ENCODE results near the gene SLC22A2.

Gene SLC22A2

DNA sequence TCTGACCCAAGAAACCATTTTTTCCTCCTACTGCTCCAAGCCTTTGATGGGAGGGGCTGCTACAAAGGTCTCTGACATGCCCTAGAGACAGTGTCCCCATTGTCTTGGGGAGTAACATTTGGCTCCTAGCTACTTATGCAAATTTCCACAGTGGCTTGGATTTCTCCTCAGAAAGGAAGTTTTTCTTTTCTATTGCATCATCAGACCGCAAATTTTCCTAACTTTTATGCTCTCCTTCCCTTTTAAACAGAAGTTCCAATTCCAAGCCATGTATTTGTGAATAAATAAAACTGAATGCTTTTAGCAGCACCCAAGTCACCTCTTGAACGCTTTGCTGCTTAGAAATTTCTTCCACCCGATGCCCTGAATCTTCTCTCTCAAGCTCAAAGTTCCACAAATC is 51.0 kb downstream of the SLC22A2 start:
- DNase-seq (ENCODE audit: low spot score) = no peak
- no peak for TF ChIP-seq CTCF (IDR thresholded peaks at IDR 0.05)
- no peak overlapping the region for H3K27ac ChIP-seq

DNA sequence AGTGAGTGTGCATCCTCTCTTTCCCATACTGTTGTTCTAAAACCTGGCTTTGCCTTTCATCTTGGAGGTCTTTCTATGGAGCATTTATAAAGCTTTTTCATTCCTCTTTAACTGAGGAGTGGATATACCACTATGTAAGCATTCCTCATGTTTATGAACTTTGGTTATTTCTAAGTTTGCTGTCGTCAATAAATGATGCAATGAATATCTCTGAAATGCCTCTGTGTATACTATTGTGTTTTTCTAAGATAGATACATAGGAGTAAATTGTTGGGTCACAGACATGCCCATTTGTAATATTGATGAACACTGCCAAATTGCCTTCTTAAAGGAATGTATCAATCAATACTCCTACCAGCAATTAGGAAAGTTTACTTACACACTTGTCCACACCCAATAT is 53.9 kb downstream of the SLC22A2 start:
- no peak for TF ChIP-seq CTCF (IDR thresholded peaks at IDR 0.05)
- Histone ChIP-seq H3K4me3 (no peak overlapping the region), H3K27ac (no peak overlapping the region)
- no peak for DNase-seq (ENCODE audit: low spot score)

More for the DNA sequence above, 51.0 kb downstream of the SLC22A2 start:
- H3K4me3 ChIP-seq = no peak overlapping the region

GRCh38 chr6:160203953-160204352 is 54.7 kb downstream of the SLC22A2 start:
- TF ChIP-seq CTCF (IDR thresholded peaks at IDR 0.05) = no peak
- Histone ChIP-seq H3K27ac (no peak overlapping the region), H3K4me3 (no peak overlapping the region)
- no peak for DNase-seq (ENCODE audit: low spot score)

DNA sequence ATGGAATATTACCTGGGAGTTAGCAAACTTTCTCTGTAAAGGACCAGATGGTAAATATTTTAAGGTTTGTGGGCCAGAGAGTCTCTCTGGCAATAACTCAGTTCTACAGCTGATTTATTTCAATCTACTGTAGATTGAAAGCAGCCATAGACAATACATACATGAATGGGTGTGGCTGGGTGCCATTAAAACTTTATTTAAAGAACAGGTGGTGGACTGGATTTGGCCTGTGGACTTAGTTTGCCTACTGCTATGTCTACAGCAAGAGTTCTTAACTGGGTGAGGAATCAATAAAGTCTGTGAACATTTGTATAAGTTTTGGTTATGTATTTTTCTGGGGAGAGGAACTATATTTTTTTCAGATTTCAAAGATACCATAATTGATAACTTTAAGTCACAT is 55.1 kb downstream of the SLC22A2 start:
- Histone ChIP-seq H3K27ac (no peak overlapping the region), H3K4me3 (no peak overlapping the region)
- no peak for TF ChIP-seq CTCF (IDR thresholded peaks at IDR 0.05)
- DNase-seq (ENCODE audit: low spot score) = no peak

DNA sequence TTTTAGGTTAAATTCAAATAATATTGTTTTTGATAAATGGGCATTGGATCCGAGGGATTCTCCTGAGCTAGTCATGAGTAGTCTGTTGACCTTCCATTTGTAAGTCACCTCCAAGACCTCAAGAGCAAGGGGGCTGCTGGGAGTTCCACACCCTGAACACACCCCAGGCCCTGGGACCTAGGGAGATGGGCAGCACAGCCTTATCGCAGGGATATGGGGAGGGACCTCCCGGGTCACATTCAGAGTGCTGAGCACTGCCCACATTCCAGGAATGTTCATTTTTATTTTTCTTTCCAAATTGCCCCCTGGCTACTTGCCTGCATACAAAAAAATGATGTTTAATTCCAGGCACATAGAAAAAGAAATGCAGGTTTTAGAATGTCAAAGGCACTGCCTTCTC is 55.5 kb downstream of the SLC22A2 start:
- no peak for TF ChIP-seq CTCF (IDR thresholded peaks at IDR 0.05)
- DNase-seq (ENCODE audit: low spot score) = no peak
- Histone ChIP-seq H3K4me3 (no peak overlapping the region), H3K27ac (peak overlapping the region in 1 of 2 donors; percentile 34)

DNA sequence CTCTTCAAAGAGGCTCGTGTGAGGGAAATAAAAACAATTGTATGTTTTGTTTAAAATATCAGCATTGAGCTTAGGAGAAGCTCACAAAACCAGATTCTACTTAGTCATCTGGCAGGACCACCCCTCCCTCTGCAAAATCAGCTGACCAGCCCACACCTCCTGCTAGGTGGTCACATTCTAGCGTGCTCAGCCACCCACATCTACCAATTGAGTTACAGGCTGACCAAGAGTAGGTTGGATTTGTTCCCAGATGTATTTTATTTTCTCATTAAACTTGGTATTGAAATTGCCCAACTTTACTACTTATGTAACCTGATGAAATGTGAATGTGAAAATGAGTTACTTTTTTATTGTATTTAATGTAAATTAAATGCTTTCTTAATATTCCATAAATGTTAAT is 56.2 kb downstream of the SLC22A2 start:
- H3K27ac ChIP-seq = peak overlapping the region in 1 of 2 donors; percentile 23
- TF ChIP-seq CTCF (IDR thresholded peaks at IDR 0.05) = no peak
- no peak for DNase-seq (ENCODE audit: low spot score)
- no peak overlapping the region for H3K4me3 ChIP-seq

- TF ChIP-seq CTCF (IDR thresholded peaks at IDR 0.05) = no peak
- H3K4me3 ChIP-seq = no peak overlapping the region
- no peak overlapping the region for H3K27ac ChIP-seq
- no peak for DNase-seq (ENCODE audit: low spot score)
Measured at GRCh38 chr6:160201061-160201460, 57.6 kb downstream of the SLC22A2 start.

All from coronary artery (tissue), 2 donors.